Activated naive CD4-positive, alpha-beta T cell treated with anti-CD3 and anti-CD28 coated beads for 36 hours (primary cell): Measurements from ENCODE around the gene PDCD11. TPM values are rescaled to one million over a fixed set of nuclear protein-coding genes. Genes with fewer than 3 reads are reported as not detected.

ENCODE experiments used
- CTCF ChIA-PET: fragments of 350-600 bp; sonication (Branson Sonifier 250); formaldehyde crosslinking; loops from one replicate; lab custom pipeline; 2021; ENCODE audit warnings: antibody characterized with exemption; lab: Charles Lee
- DNase-seq: peaks from one replicate; pipeline ENCODE4 v3.0.0-alpha.2; 2020
- H3K27ac Mint-ChIP-seq: one replicate; pipeline ENCODE4 v1.8.0; 2021; ENCODE audit warnings: mild to moderate bottlenecking, mixed read lengths
- H3K27me3 Mint-ChIP-seq: one replicate; pipeline ENCODE4 v1.8.0; 2021; ENCODE audit warnings: low read depth, mixed read lengths
- H3K36me3 Mint-ChIP-seq: one replicate; pipeline ENCODE4 v1.8.0; 2021; ENCODE audit warnings: low read depth, mixed read lengths
- H3K4me1 Mint-ChIP-seq: one replicate; pipeline ENCODE4 v1.8.0; 2021; ENCODE audit warnings: low read depth, mixed read lengths
- H3K4me3 Mint-ChIP-seq: one replicate; pipeline ENCODE4 v1.8.0; 2021; ENCODE audit warnings: mild to moderate bottlenecking, moderate library complexity, mixed read lengths
- H3K9me3 Mint-ChIP-seq: one replicate; pipeline ENCODE4 v1.8.0; 2021; ENCODE audit warnings: mixed read lengths
- intact Hi-C: fragments of 100-400 bp; cut with micrococcal nuclease; formaldehyde crosslinking; loops from one replicate; pipeline ENCODE4 v1.15.1; 2023
- total RNA-seq, 2 experiments: library from RNA; stranded (reverse); gene quantifications; one replicate each; pipeline ENCODE4 v1.2.3, GENCODE V29; 2021

Gene PDCD11
- total RNA-seq, 2 experiments from 2014 or later, result 50.1 TPM

- intact Hi-C loops, result no loop called here
- no peak overlapping the region for H3K27ac Mint-ChIP-seq
- H3K4me3 Mint-ChIP-seq, result no peak overlapping the region
- CTCF ChIA-PET, result interaction anchor here (0.9 to 1.8 kb wide), 2 partner anchors 64 to 174 kb away, joined by 4 to 5 read pairs; no protein-coding TSS in a partner anchor
- no peaks in the 10 kb centered on the region for H3K27me3 Mint-ChIP-seq
- H3K9me3 Mint-ChIP-seq, result no peaks in the 10 kb centered on the region
- H3K4me1 Mint-ChIP-seq, result no peaks in the 10 kb centered on the region
- no peak for DNase-seq
- H3K36me3 Mint-ChIP-seq, result peaks cover 67% of the 10 kb centered on the region
Measured at GRCh38 chr10:103419101-103419500, 22.7 kb downstream of the PDCD11 start.

GRCh38 chr10:103423748-103424147, 27.3 kb downstream of the PDCD11 start:
- CTCF ChIA-PET, result no interaction called here

GRCh38 chr10:103427866-103428265, 31.4 kb downstream of the PDCD11 start:
- CTCF ChIA-PET, result interaction anchor here (1.3 kb wide), 1 partner anchor 58 kb away, joined by 4 read pairs; no protein-coding TSS in a partner anchor
- Mint-ChIP-seq H3K9me3 (no peaks in the 10 kb centered on the region), H3K36me3 (peaks cover 64% of the 10 kb centered on the region), H3K27ac (no peak overlapping the region), H3K4me3 (no peak overlapping the region), H3K4me1 (peaks cover 36% of the 10 kb centered on the region), H3K27me3 (no peaks in the 10 kb centered on the region)
- no peak for DNase-seq
- intact Hi-C loops, result no loop called here

More at GRCh38 chr10:103423748-103424147, 27.3 kb downstream of the PDCD11 start:
- no peak for DNase-seq
- Mint-ChIP-seq H3K4me3 (no peak overlapping the region), H3K27me3 (no peaks in the 10 kb centered on the region), H3K9me3 (no peaks in the 10 kb centered on the region), H3K4me1 (peaks cover 22% of the 10 kb centered on the region), H3K27ac (no peak overlapping the region), H3K36me3 (peaks cover 60% of the 10 kb centered on the region)
- intact Hi-C loops, result no loop called here

GRCh38 chr10:103428989-103429643, 32.7 kb downstream of the PDCD11 start:
- Mint-ChIP-seq H3K27ac (peak overlapping the region; percentile 76), H3K9me3 (no peaks in the 10 kb centered on the region), H3K36me3 (peaks cover 62% of the 10 kb centered on the region), H3K4me1 (peaks cover 36% of the 10 kb centered on the region), H3K4me3 (no peak overlapping the region), H3K27me3 (no peaks in the 10 kb centered on the region)
- intact Hi-C loops, result no loop called here
- no peak for DNase-seq
- CTCF ChIA-PET, result interaction anchor here (0.9 kb wide), 1 partner anchor 57 kb away, joined by 3 read pairs; no protein-coding TSS in a partner anchor

- CTCF ChIA-PET, result no interaction called here
- Mint-ChIP-seq H3K9me3 (no peaks in the 10 kb centered on the region), H3K4me1 (peaks cover 36% of the 10 kb centered on the region), H3K27ac (peak overlapping the region; percentile 71), H3K4me3 (no peak overlapping the region), H3K27me3 (no peaks in the 10 kb centered on the region), H3K36me3 (peaks cover 57% of the 10 kb centered on the region)
- intact Hi-C loops, result no loop called here
- peak; percentile 42 for DNase-seq
Measured at GRCh38 chr10:103429647-103430046, 33.2 kb downstream of the PDCD11 start.

GRCh38 chr10:103431902-103432301, 35.5 kb downstream of the PDCD11 start:
- no peaks in the 10 kb centered on the region for H3K27me3 Mint-ChIP-seq
- CTCF ChIA-PET, result no interaction called here
- peaks cover 32% of the 10 kb centered on the region for H3K4me1 Mint-ChIP-seq
- H3K4me3 Mint-ChIP-seq, result no peak overlapping the region
- H3K36me3 Mint-ChIP-seq, result peaks cover 61% of the 10 kb centered on the region
- H3K27ac Mint-ChIP-seq, result no peak overlapping the region
- DNase-seq, result no peak
- H3K9me3 Mint-ChIP-seq, result no peaks in the 10 kb centered on the region
- intact Hi-C loops, result no loop called here

GRCh38 chr10:103433858-103434257, 37.4 kb downstream of the PDCD11 start:
- H3K27me3 Mint-ChIP-seq, result no peaks in the 10 kb centered on the region
- peaks cover 13% of the 10 kb centered on the region for H3K4me1 Mint-ChIP-seq
- H3K9me3 Mint-ChIP-seq, result no peaks in the 10 kb centered on the region
- CTCF ChIA-PET, result no interaction called here
- H3K4me3 Mint-ChIP-seq, result no peak overlapping the region
- intact Hi-C loops, result no loop called here
- DNase-seq, result no peak
- H3K27ac Mint-ChIP-seq, result no peak overlapping the region
- H3K36me3 Mint-ChIP-seq, result peaks cover 50% of the 10 kb centered on the region

- peaks cover 48% of the 10 kb centered on the region for H3K36me3 Mint-ChIP-seq
- intact Hi-C loops, result no loop called here
- H3K4me3 Mint-ChIP-seq, result no peak overlapping the region
- CTCF ChIA-PET, result no interaction called here
- no peak overlapping the region for H3K27ac Mint-ChIP-seq
- DNase-seq, result no peak
- no peaks in the 10 kb centered on the region for H3K4me1 Mint-ChIP-seq
- no peaks in the 10 kb centered on the region for H3K9me3 Mint-ChIP-seq
- no peaks in the 10 kb centered on the region for H3K27me3 Mint-ChIP-seq
Measured at GRCh38 chr10:103439776-103440175, 43.4 kb downstream of the PDCD11 start.

- peaks cover 48% of the 10 kb centered on the region for H3K36me3 Mint-ChIP-seq
- DNase-seq, result no peak
- H3K4me1 Mint-ChIP-seq, result no peaks in the 10 kb centered on the region
- H3K27ac Mint-ChIP-seq, result no peak overlapping the region
- CTCF ChIA-PET, result interaction anchor here (0.6 kb wide), 2 partner anchors 64 to 141 kb away, joined by 3 to 8 read pairs; no protein-coding TSS in a partner anchor
- intact Hi-C loops, result no loop called here
- H3K27me3 Mint-ChIP-seq, result no peaks in the 10 kb centered on the region
- H3K4me3 Mint-ChIP-seq, result no peak overlapping the region
- H3K9me3 Mint-ChIP-seq, result no peaks in the 10 kb centered on the region
Measured at GRCh38 chr10:103440416-103440815, 44.0 kb downstream of the PDCD11 start.

GRCh38 chr10:103441206-103441605, 44.8 kb downstream of the PDCD11 start:
- CTCF ChIA-PET, result interaction anchor here (0.6 kb wide), 1 partner anchor 64 kb away, joined by 8 read pairs; no protein-coding TSS in a partner anchor
- H3K36me3 Mint-ChIP-seq, result peaks cover 47% of the 10 kb centered on the region
- intact Hi-C loops, result no loop called here
- H3K4me3 Mint-ChIP-seq, result no peak overlapping the region
- no peaks in the 10 kb centered on the region for H3K4me1 Mint-ChIP-seq
- no peaks in the 10 kb centered on the region for H3K27me3 Mint-ChIP-seq
- no peaks in the 10 kb centered on the region for H3K9me3 Mint-ChIP-seq
- no peak overlapping the region for H3K27ac Mint-ChIP-seq
- no peak for DNase-seq

GRCh38 chr10:103441611-103442010, 45.2 kb downstream of the PDCD11 start:
- Mint-ChIP-seq H3K4me3 (no peak overlapping the region), H3K36me3 (peaks cover 46% of the 10 kb centered on the region), H3K4me1 (no peaks in the 10 kb centered on the region), H3K9me3 (no peaks in the 10 kb centered on the region), H3K27me3 (no peaks in the 10 kb centered on the region), H3K27ac (no peak overlapping the region)
- no peak for DNase-seq
- CTCF ChIA-PET, result no interaction called here
- intact Hi-C loops, result no loop called here

GRCh38 chr10:103442031-103442461, 45.6 kb downstream of the PDCD11 start:
- no peak for DNase-seq
- CTCF ChIA-PET, result interaction anchor here (1.2 kb wide), 1 partner anchor 43 kb away, joined by 3 read pairs; no protein-coding TSS in a partner anchor
- no peaks in the 10 kb centered on the region for H3K27me3 Mint-ChIP-seq
- intact Hi-C loops, result no loop called here
- no peak overlapping the region for H3K4me3 Mint-ChIP-seq
- H3K9me3 Mint-ChIP-seq, result no peaks in the 10 kb centered on the region
- no peak overlapping the region for H3K27ac Mint-ChIP-seq
- peaks cover 45% of the 10 kb centered on the region for H3K36me3 Mint-ChIP-seq
- no peaks in the 10 kb centered on the region for H3K4me1 Mint-ChIP-seq
